HG03095 (cell line): ENCODE measurements around the gene AP5S1.
"Not testable (repeated sequence)": the region's sequence is repeated elsewhere in the genome, so short reads cannot be mapped to it uniquely, and the experiment has no call there.

Experiments used
- ATAC-seq: cut with Tn5 transposase; IDR thresholded peaks from one replicate; pipeline ENCODE4 v1.9.1; 2021; ENCODE audit warnings: moderate library complexity; ENCODE audit not compliant: unreplicated experiment

Gene AP5S1

DNA sequence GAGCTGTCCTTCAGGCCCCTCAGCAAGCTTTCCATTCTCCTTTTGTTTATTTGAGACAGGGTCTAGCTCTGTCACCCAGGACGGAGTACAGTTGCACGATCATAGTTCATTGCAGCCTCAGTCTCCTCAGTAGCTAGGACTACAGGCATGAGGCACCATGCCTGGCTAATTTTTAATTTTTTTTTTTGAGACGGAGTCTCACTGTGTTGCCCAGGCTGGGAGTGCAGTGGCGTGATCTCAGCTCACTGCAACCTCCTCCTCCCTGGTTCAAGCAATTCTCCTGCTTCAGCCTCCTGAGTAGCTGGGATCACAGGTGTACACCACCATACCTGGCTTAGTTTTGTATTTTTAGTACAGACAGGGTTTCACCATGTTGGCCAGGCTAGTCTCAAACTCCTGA lies 31.1 kb upstream of the AP5S1 start:
- not testable (repeated sequence) for ATAC-seq

- not testable (repeated sequence) for ATAC-seq
Measured at GRCh38 chr20:3794168-3794567, 26.2 kb upstream of the AP5S1 start.

DNA sequence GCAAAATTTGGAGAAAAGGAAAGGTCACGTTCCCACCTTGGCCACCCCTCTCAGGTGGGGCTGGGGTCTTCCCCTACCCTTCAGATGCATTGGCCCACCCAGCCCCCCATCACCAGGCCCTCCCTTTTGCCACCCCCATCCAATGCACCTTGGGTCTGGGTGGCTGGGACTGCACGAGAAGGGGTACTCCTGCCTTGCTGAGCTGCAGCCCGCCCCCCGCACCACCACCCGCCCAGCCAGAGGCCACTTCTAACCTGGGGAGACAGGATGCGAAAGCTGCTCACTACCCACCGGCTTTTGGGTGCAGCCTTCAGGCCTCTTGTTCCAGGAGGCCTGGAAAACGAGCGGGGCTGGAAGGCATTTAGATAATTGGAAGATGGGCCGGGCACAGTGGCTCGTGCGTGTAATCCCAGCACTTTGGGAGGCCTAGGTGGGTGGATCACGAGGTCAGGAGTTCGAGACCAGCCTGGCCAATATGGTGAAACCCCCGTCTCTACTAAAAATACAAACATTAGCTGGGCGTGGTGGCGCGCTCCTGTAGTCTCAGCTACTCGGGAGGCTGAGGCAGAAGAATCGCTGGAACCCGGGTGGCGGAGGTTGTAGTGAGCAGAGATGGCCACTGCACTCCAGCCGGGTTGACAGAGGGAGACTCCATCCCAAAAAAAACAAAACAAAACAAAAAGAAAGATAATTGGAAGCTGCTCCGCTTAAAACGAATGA lies 25.5 kb upstream of the AP5S1 start:
- no peak for ATAC-seq

DNA sequence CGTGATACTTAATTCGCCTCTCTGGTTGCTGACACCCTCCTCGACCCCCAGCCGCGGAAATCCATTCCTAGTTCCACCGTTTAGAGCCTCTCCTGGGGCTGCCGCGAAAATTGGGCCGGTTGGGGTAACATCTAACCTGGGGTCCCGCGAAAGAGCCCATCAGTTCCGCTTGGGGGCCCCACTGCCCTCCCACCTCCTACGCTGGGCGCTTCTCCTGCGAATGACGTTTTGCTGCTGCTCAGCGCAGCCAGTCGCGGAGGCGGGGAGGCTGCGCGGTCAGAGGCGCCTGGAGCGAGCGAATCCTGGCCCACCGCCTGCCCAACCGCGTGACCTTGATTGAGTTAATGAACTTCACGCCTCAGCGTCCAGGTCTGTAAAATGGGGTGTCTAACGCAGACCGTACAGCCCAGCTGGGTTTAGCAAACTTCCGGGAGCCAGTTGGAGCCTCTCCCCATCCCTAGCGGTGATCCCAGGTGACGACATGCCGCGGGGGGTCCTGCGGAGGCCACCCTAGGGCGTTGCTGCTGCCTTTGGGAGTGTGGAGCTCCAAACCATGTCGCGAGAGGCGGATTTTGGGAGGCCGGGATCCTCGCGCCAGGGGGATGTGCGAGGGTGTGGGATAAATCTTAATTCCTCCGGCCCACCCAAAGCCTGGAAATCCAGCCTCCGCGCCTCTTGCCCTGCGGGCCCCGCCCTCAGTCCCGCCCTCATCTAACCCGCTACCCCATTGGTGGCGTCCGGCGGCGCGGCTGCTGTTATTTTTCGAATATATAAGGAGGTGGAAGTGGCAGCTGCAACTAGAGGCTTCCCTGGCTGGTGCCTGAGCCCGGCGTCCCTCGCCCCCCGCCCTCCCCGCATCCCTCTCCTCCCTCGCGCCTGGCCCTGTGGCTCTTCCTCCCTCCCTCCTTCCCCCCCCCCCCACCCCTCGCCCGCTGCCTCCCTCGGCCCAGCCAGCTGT lies 24.6 kb upstream of the AP5S1 start, which contains the start of gene CDC25B:
Gene CDC25B, plus strand, starts transcription at position 800 of the 958 bp plus-strand sequence. CDS start 222 bp downstream, outside the sequence.
- peak; percentile 67 for ATAC-seq

DNA sequence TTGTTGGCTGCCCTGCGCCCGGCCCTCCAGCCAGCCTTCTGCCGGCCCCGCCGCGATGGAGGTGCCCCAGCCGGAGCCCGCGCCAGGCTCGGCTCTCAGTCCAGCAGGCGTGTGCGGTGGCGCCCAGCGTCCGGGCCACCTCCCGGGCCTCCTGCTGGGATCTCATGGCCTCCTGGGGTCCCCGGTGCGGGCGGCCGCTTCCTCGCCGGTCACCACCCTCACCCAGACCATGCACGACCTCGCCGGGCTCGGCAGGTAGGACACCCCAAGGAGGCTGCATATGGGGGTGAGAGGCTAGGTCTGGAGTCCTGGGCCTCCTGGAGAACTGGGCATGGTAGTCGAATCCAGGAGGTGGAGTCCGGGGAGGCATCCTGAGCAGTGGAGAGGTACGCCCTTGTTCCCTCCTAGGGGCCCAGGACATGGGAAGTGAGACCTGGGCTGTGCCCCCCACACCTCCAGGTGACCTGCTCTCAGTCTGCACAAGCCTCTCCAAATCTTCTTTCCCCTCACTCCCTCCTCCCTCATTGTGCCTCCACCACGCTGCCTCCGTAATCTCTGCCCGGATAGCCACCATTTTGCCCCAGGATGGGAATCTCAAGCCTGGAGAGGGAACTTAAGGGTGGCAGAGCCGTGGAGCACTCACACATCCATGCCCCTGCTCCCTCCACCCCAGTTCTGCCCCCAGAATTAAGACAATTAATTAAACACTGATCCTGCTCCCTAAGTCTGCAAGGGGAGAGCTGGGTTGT lies 23.7 kb upstream of the AP5S1 start:
- ATAC-seq = no peak

DNA sequence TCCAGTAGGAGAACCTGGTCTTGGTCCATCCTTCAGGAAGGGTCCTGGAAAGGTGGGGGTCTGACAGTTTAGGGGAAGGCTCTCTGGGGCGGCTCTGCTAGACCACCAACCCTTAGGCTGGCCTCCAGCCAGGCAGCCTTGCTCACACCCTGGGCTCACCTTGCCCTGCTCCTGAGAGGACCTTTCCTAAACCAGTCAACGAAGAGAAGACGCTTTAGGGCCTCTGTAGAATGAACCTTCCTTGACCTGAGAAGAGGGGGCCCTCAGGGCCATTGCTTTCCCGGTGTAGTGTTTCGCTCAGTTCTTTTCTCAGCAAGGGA lies 23.2 kb upstream of the AP5S1 start:
- ATAC-seq = no peak

- ATAC-seq = no peak
Measured at GRCh38 chr20:3797592-3798372, 22.6 kb upstream of the AP5S1 start.

DNA sequence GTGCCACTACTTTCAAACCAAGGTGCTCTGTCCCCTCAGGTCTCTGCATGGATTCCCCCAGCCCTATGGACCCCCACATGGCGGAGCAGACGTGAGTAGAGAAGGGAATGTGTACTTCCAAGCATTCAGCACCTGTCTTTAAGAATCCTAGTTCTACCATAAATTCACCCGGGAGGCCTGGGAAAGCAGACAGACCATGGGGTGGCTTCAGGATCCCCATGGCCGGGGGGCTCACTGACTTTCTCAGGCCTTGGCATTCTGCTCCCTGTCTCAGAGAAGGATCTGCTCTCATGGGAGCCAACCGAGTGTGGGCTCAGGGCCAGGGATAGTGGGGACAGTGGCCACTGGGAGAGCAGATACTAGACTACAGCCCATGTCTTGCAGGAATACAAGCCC lies 22.0 kb upstream of the AP5S1 start:
- no peak for ATAC-seq

DNA sequence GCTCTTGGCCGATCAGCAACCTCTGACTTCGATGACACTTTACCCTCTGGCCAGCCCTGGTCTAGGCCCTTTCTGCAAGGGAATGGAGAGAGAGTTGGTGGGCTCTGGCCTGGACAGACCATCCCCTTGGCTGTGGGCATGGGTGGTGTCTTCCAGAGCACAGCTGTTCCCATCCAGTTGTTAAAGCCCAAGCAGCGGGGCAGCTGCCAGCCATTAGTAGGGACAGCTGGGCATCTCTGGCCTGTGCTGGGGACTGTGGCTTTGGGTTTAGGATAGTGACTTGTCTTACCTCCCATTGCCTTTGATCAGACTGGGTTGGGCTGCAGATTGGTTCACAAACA lies 21.5 kb upstream of the AP5S1 start:
- no peak for ATAC-seq

DNA sequence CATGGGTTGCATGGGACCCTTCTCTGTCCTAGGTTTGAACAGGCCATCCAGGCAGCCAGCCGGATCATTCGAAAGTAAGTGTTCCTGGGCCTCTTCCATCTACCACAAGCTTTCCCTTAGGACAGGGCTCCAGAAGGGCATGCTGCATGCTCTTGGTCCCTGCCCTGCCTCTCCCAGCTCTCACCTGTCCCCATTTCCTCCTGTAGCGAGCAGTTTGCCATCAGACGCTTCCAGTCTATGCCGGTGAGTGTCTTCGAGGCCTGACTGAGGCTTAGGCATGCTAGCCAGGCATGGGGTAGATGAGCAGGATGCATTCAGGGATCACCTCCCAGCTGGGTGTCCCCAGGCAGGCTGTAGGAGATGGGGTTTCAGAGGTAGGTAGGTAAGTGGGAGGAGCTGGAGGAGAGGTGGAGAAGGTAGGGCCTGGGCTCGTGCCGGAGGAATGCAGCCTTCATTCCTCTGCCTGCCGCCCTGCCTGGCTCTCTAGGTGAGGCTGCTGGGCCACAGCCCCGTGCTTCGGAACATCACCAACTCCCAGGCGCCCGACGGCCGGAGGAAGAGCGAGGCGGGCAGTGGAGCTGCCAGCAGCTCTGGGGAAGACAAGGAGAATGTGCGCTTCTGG lies 20.0 kb upstream of the AP5S1 start:
- ATAC-seq = no peak

GRCh38 chr20:3800878-3801260 lies 19.5 kb upstream of the AP5S1 start:
- no peak for ATAC-seq

GRCh38 chr20:3801299-3801698 lies 19.0 kb upstream of the AP5S1 start:
- no peak for ATAC-seq

DNA sequence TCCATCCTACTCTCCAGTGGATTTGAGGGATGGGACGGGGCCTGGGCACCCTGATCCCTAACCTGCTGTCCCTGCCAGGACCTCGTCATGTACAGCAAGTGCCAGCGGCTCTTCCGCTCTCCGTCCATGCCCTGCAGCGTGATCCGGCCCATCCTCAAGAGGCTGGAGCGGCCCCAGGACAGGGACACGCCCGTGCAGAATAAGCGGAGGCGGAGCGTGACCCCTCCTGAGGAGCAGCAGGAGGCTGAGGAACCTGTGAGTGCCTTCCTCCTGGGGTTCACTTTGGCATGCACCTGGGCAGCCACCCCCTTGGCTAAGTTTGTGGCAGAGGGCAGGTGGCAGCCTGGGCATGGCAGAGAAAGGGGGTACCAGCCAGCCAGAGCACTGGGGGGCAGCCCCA lies 18.5 kb upstream of the AP5S1 start:
- ATAC-seq = no peak

GRCh38 chr20:3802524-3803239 lies 17.7 kb upstream of the AP5S1 start:
- ATAC-seq = no peak

DNA sequence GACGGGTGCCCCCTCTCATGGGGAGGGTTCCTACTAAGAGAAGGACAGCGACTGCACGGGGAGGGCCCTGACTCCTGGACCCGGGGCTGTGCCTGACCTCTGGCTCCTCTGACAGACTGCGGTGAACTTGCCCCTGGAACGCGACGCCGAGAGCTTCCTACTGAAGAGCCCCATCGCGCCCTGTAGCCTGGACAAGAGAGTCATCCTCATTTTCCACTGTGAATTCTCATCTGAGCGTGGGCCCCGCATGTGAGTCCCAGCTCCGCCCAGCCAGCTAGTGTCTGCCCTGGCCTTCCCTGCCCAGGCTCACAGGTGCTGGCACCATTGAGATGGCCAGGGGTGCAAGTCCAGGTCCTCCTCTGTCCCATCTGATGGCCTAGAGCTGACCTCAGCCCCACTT lies 17.1 kb upstream of the AP5S1 start:
- no peak for ATAC-seq

DNA sequence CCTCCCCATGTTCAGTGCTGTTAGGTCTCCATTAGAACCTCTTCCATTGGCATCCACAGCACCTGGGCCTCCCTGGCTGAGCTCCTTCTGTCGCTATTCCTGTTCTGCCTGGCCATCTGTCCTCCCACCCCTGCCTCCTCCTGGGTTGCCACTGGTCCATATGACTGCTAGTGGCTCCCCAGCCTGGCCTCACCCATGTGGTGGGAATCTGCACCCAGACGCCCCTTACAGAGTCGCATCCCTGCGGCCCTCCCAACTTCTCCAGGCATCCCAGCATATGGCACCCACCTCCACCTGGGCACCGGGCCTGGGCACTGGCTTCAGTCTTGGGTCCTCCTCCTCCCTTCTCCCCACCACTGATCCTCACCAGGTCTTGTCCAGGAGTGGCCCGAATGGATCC lies 16.5 kb upstream of the AP5S1 start:
- ATAC-seq = no peak

DNA sequence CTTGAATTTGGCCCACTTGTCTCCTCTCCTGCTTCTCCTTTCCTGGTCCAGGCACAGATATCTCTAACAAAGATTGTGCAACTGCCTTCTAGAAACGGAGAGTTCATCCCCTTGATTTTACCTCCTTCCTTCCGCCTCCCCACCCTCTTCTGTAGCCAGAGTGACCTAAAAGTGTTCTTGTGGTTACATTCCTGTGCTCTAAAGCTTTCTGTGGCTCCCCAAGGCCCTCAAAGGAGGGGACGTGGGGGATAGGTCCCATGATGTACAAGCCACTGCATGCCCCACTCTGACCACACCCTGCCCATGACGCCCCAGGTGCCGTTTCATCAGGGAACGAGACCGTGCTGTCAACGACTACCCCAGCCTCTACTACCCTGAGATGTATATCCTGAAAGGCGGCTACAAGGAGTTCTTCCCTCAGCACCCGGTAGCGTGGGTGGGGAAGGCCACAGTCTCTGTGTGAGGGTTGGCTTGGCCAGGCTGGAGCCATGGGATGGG lies 16.0 kb upstream of the AP5S1 start:
- no peak for ATAC-seq

- no peak for ATAC-seq
Measured at GRCh38 chr20:3804781-3805180, 15.6 kb upstream of the AP5S1 start.

DNA sequence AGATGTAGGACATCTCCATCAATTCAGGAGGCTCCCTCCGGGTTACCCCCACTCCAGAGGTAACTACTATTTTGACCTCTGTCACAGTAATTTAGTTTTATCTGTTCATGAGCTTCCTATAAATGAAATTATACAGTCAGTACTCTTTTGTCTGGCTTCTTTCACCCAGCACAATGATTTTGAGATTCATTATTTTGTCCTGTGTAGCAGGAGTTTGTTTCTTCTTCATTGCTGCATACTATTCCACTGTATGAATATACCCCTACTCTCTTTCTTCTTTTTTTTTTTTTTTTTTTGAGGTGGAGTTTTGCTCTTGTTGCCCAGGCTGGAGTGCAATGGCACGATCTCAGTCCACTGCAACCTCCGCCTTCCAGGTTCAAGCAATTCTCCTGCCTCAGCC lies 11.8 kb upstream of the AP5S1 start:
- ATAC-seq = no peak
